Transverse colon (tissue), 4 donors: ENCODE measurements around the gene MEGF11. TPM values are rescaled to one million over a fixed set of nuclear protein-coding genes. Genes with fewer than 3 reads are reported as not detected.

Experiments
- DNase-seq: peaks from one replicate; pipeline ENCODE4 v3.0.0-alpha.2; 2019
- H3K27ac ChIP-seq, 4 donors: fragments of 200-600 bp; sonication (generic); 2 replicates each; pipeline ENCODE4 v1.5.1; 2016 to 2018; ENCODE audit warnings: inconsistent platforms in 4 of 4
- H3K27me3 ChIP-seq: fragments of 200-600 bp; sonication (generic); 2 replicates; pipeline ENCODE4 v1.5.1; 2017; ENCODE audit warnings: inconsistent platforms
- H3K36me3 ChIP-seq, 4 donors: fragments of 200-600 bp; sonication (generic); 2 replicates each; pipeline ENCODE4 v1.5.1; 2017 to 2019; ENCODE audit warnings: inconsistent platforms in 4 of 4
- H3K4me1 ChIP-seq, 4 donors: fragments of 200-600 bp; sonication (generic); 2 replicates each; pipeline ENCODE4 v1.5.1; 2017 to 2020; ENCODE audit warnings: inconsistent platforms in 4 of 4
- H3K4me3 ChIP-seq, 4 donors: fragments of 200-600 bp; sonication (generic); 1 replicate in 1 of 4; 2 replicates in 3 of 4; pipeline versions ENCODE4 v1.5.1 to v1.6.1; 2017 to 2019; ENCODE audit warnings: inconsistent platforms in 4 of 4
- H3K9me3 ChIP-seq, 2 donors: fragments of 200-600 bp; sonication (generic); 2 replicates each; pipeline ENCODE4 v1.5.1; 2017 to 2019; ENCODE audit warnings: inconsistent platforms in 2 of 2
- CTCF ChIP-seq, 5 experiments: fragments of 200-600 bp in 3 of 5; fragments of 450-650 bp in 2 of 5; sonication (generic) in 3 of 5; IDR thresholded peaks; 1 replicate in 2 of 5; 2 replicates in 3 of 5; pipeline ENCODE4 v1.5.1; 2016 to 2017; ENCODE audit warnings: antibody characterized with exemption in 5 of 5, inconsistent platforms in 3 of 5, mild to moderate bottlenecking in 2 of 5, moderate library complexity in 1 of 5
- EP300 ChIP-seq: sonication (generic); formaldehyde crosslinking; IDR thresholded peaks from one replicate; pipeline ENCODE4 v1.6.1; 2017; ENCODE audit warnings: antibody characterized with exemption, low read depth
- POLR2A ChIP-seq: fragments of 450-650 bp; IDR thresholded peaks from one replicate; pipeline ENCODE4 v1.6.1; 2016; ENCODE audit warnings: antibody characterized with exemption, mild to moderate bottlenecking, moderate library complexity
- POLR2AphosphoS5 ChIP-seq, 3 donors: sonication (generic); formaldehyde crosslinking; IDR thresholded peaks; one replicate each; pipeline ENCODE4 v1.6.1; 2016; ENCODE audit warnings: antibody characterized with exemption in 3 of 3
- WGBS, 2 donors: methylation state at CpG; one replicate each; pipeline ENCODE4 v1.1.5; 2018; ENCODE audit warnings: low coverage in 1 of 2; 5-methylcytosine and 5-hydroxymethylcytosine counted together
- in situ Hi-C, 4 donors: fragments of 200-750 bp; cut with MboI; loops; one replicate each; pipeline versions ENCODE4 v1.15.0 to v1.15.1; 2017; ENCODE audit warnings: low sequenced_read_pairs in 3 of 4, low pct_ligation_motif_present in 1 of 4, low pct_unique_long_range_greater_than_20kb in 1 of 4
- intact Hi-C: fragments of 100-400 bp; cut with DNase I; formaldehyde crosslinking; loops from one replicate; pipeline ENCODE4 v1.15.1; 2023; ENCODE audit warnings: low total_unique reads
- total RNA-seq, 4 donors: library from RNA; depleted of rRNA; stranded (reverse); fragments of >200 nt; gene quantifications; one replicate each; pipeline ENCODE4 v1.1.0, GENCODE V29; 2016

The MEGF11 gene
- total RNA-seq, 4 donors from 2014 or later, result 0.16 TPM; not detected in 3

- Histone ChIP-seq H3K27me3 (peaks cover 10% of the 10 kb centered on the region), H3K4me3 (no peak overlapping the region), H3K4me1 (no peaks in the 10 kb centered on the region), H3K36me3 (no peaks in the 10 kb centered on the region), H3K9me3 (no peaks in the 10 kb centered on the region), H3K27ac (no peak overlapping the region)
- 82% methylated on average over 8 of the region's 8 CpGs; no CpG with 5 or more reads in 1 of the 2 donors for WGBS, 2 donors
- in situ Hi-C loops (no loop called here), intact Hi-C loops (no loop called here)
- no peak for DNase-seq
- TF ChIP-seq CTCF (IDR thresholded peaks at IDR 0.05) (no peak), POLR2AphosphoS5 (IDR thresholded peaks at IDR 0.05) (no peak)
These were observed 125.4 kb downstream of the MEGF11 start for GRCh38 chr15:66128116-66128680.

- Histone ChIP-seq H3K9me3 (no peaks in the 10 kb centered on the region), H3K36me3 (no peaks in the 10 kb centered on the region), H3K27ac (no peak overlapping the region), H3K4me3 (no peak overlapping the region), H3K27me3 (peaks cover 10% of the 10 kb centered on the region), H3K4me1 (no peaks in the 10 kb centered on the region)
- in situ Hi-C loops (no loop called here), intact Hi-C loops (no loop called here)
- TF ChIP-seq EP300 (no peak), CTCF (IDR thresholded peaks at IDR 0.05) (no peak), POLR2AphosphoS5 (IDR thresholded peaks at IDR 0.05) (no peak), POLR2A (no peak)
- no peak for DNase-seq
- 50 to 100% methylated on average over 1 to 5 of the region's 5 CpGs for WGBS, 2 donors
These were observed 127.1 kb downstream of the MEGF11 start for GRCh38 chr15:66126456-66126855.

DNA sequence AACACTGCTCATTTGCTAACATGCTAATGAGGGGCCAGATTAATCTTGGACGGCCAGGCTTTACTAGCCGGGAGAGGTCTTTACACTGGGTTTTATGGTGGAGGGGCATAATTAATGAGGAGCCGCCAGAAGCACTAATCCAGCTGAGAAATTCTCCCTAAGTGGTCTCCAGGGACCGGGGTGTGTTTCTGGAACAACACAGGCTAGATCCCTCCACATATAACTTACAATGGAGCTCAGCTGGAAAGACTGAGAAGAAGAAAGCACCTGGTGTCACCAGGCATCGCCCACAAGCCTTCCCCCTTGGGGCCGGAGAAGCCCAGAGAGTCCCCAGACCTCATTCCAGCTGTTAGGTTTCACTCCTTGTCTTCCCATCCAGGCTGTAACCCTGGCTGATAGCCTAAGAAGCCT lies 127.5 kb downstream of the MEGF11 start:
- 61% methylated on average over 6 of the region's 6 CpGs; no CpG with 5 or more reads in 1 of the 2 donors for WGBS, 2 donors
- Histone ChIP-seq H3K36me3 (no peaks in the 10 kb centered on the region), H3K9me3 (no peaks in the 10 kb centered on the region), H3K27ac (no peak overlapping the region), H3K27me3 (peaks cover 10% of the 10 kb centered on the region), H3K4me3 (no peak overlapping the region), H3K4me1 (no peaks in the 10 kb centered on the region)
- TF ChIP-seq POLR2A (no peak), POLR2AphosphoS5 (IDR thresholded peaks at IDR 0.05) (no peak), CTCF (IDR thresholded peaks at IDR 0.05) (no peak), EP300 (no peak)
- in situ Hi-C loops (no loop called here), intact Hi-C loops (no loop called here)
- no peak for DNase-seq

GRCh38 chr15:66124651-66125050 lies 128.9 kb downstream of the MEGF11 start:
- 81% methylated on average over 2 of the region's 2 CpGs; no CpG with 5 or more reads in 1 of the 2 donors for WGBS, 2 donors
- peaks cover 10% of the 10 kb centered on the region for H3K27me3 ChIP-seq
- TF ChIP-seq CTCF (IDR thresholded peaks at IDR 0.05) (no peak), POLR2AphosphoS5 (IDR thresholded peaks at IDR 0.05) (no peak), EP300 (no peak), POLR2A (no peak)
- no peaks in the 10 kb centered on the region for H3K4me1 ChIP-seq
- no peak for DNase-seq
- no peak overlapping the region for H3K4me3 ChIP-seq
- in situ Hi-C loops, result no loop called here
- H3K27ac ChIP-seq, result no peak overlapping the region
- H3K9me3 ChIP-seq, result no peaks in the 10 kb centered on the region
- no peaks in the 10 kb centered on the region for H3K36me3 ChIP-seq
- intact Hi-C loops, result no loop called here
